Endothelial cell of umbilical vein (primary cell): ENCODE results near the gene ENG. TPM values are rescaled to one million over a fixed set of nuclear protein-coding genes. Genes with fewer than 3 reads are reported as not detected.
A peak's percentile ranks its signal among the peaks of the same experiment; 100 is the strongest.

Experiments
- BruUV-seq: library from RNA; stranded (reverse); fragments of 400-500 nt; replicated peaks from 2 replicates; lab custom pipeline; 2021; lab: Mats Ljungman, UMichigan
- CTCF ChIA-PET: fragments of 300-600, 350-600 bp; sonication (Branson Sonifier 250); formaldehyde crosslinking; loops from one replicate; lab custom pipeline; 2021; ENCODE audit warnings: antibody characterized with exemption, inconsistent platforms; lab: Charles Lee
- POLR2A ChIA-PET: fragments of 300-600, 350-600 bp; sonication (Branson Sonifier 250); formaldehyde crosslinking; loops from one replicate; lab custom pipeline; 2021; ENCODE audit warnings: antibody characterized with exemption, inconsistent platforms; lab: Charles Lee
- DNase-seq: peaks from one replicate; pipeline ENCODE4 v3.0.0-alpha.2; 2011; ENCODE audit warnings: low read depth, low spot score
- FAIRE-seq: peaks from 2 replicates; lab custom pipeline; 2011; peaks lifted over from hg19 to GRCh38; lab: Jason Lieb, UNC
- H2AFZ ChIP-seq: 2 replicates; pipeline ENCODE4 v1.6.0; 2012; ENCODE audit warnings: low read depth, low read length, control low read depth, inconsistent platforms
- H3K27ac ChIP-seq: 2 replicates; pipeline ENCODE4 v1.5.1; 2011; ENCODE audit warnings: low read depth, mild to moderate bottlenecking, control low read depth, low read length, moderate library complexity; ENCODE audit not compliant: insufficient read depth
- H3K27me3 ChIP-seq, 2 experiments: 2 replicates each; pipeline versions ENCODE4 v1.6.0 to v1.6.1; 2011; ENCODE audit warnings: low read length in 2 of 2, mixed read lengths in 1 of 2; ENCODE audit not compliant: control insufficient read depth in 2 of 2, insufficient read depth in 2 of 2
- H3K36me3 ChIP-seq, 2 experiments: 2 replicates in 1 of 2; 3 replicates in 1 of 2; pipeline ENCODE4 v1.5.1; 2011; ENCODE audit warnings: low read length in 2 of 2, mild to moderate bottlenecking in 1 of 2, moderate library complexity in 1 of 2; ENCODE audit not compliant: control insufficient read depth in 2 of 2, insufficient read depth in 2 of 2; ENCODE audit errors: extremely low read depth in 1 of 2
- H3K4me1 ChIP-seq: 3 replicates; pipeline ENCODE4 v1.5.1; 2011; ENCODE audit warnings: mild to moderate bottlenecking, low read length; ENCODE audit not compliant: control insufficient read depth, insufficient read depth; ENCODE audit errors: extremely low read depth
- H3K4me2 ChIP-seq: 2 replicates; pipeline ENCODE4 v1.6.1; 2011; ENCODE audit warnings: low read length, control low read depth, mixed read lengths; ENCODE audit not compliant: insufficient read depth
- H3K4me3 ChIP-seq, 3 experiments: fragments of 200-600 bp in 1 of 3; sonication (generic), shearing (Covaris generic) in 1 of 3; replicated peaks in 1 of 3; 2 replicates each; pipeline ENCODE4 v1.5.1; 2011 to 2016; ENCODE audit warnings: control low read depth in 3 of 3, low read length in 3 of 3, mild to moderate bottlenecking in 2 of 3, inconsistent platforms in 1 of 3, low read depth in 1 of 3, moderate library complexity in 1 of 3; ENCODE audit not compliant: insufficient read depth in 1 of 3
- H3K79me2 ChIP-seq: 2 replicates; pipeline ENCODE4 v1.6.0; 2012; ENCODE audit warnings: low read length, inconsistent platforms; ENCODE audit not compliant: control insufficient read depth, insufficient read depth
- H3K9ac ChIP-seq: replicated peaks from 2 replicates; pipeline ENCODE3; 2011; ENCODE audit warnings: low read length, control low read depth; ENCODE audit not compliant: insufficient read depth; ENCODE audit errors: extremely low read depth
- H3K9me1 ChIP-seq: replicated peaks from 3 replicates; pipeline ENCODE4 v1.6.0; 2011; ENCODE audit warnings: mild to moderate bottlenecking, low read length; ENCODE audit not compliant: control insufficient read depth, insufficient read depth; ENCODE audit errors: extremely low read depth
- H3K9me3 ChIP-seq: replicated peaks from 2 replicates; pipeline ENCODE4 v1.5.1; 2012; ENCODE audit warnings: low read length, inconsistent platforms; ENCODE audit not compliant: control insufficient read depth, insufficient read depth
- H4K20me1 ChIP-seq: replicated peaks from 2 replicates; pipeline ENCODE3; 2011; ENCODE audit warnings: mild to moderate bottlenecking, low read length; ENCODE audit not compliant: control insufficient read depth, insufficient read depth; ENCODE audit errors: extremely low read depth
- MAX ChIP-seq: IDR thresholded peaks from 2 replicates; pipeline ENCODE4 v1.6.1; 2011; ENCODE audit not compliant: insufficient read depth, insufficient read length
- POLR2A ChIP-seq: IDR thresholded peaks from 2 replicates; pipeline ENCODE4 v1.6.1; 2012; ENCODE audit warnings: low read depth, mild to moderate bottlenecking, control low read depth, low read length
- dilution Hi-C: fragments of 300-500 bp; cut with MboI; formaldehyde crosslinking; loops from one replicate; pipeline ENCODE4 v1.15.0; 2019; ENCODE audit warnings: low sequenced_read_pairs; ENCODE audit not compliant: extremely low pct_ligation_motif_present
- intact Hi-C: fragments of 100-400 bp; cut with micrococcal nuclease; formaldehyde crosslinking; loops from one replicate; pipeline ENCODE4 v1.10.0; 2022
- polyA plus RNA-seq, 4 experiments: library from polyadenylated mRNA; depleted of rRNA in 3 of 4; stranded (reverse) in 3 of 4; unstranded in 1 of 4; fragments of >200 nt; gene quantifications; 2 replicates each; pipeline versions ENCODE4 v1.2.1 to v1.2.3, GENCODE V29; 2011 to 2012; ENCODE audit warnings: missing spikeins in 1 of 4
- total RNA-seq: library from RNA; stranded (reverse); gene quantifications from 2 replicates; pipeline ENCODE4 v1.2.3, GENCODE V29; 2021
- TF ChIP-seq, protein P1 (sequence below), 2 donors: IDR thresholded peaks; 1 replicate in 1 of 2; 2 replicates in 1 of 2; pipeline ENCODE4 v1.5.1; 2011; ENCODE audit warnings: low read length in 2 of 2, mild to moderate bottlenecking in 2 of 2, moderate library complexity in 2 of 2, control low read depth in 1 of 2, inconsistent platforms in 1 of 2, low read depth in 1 of 2; ENCODE audit not compliant: insufficient read depth in 1 of 2; ENCODE audit errors: extremely low read depth in 1 of 2

ENG gene
- total and polyA plus RNA-seq, 2 donors (not counting 3 experiments of a cell fraction or from before 2014, with no cell fraction given): 338 to 728 TPM

- Histone ChIP-seq H3K27me3 (no peaks in the 10 kb centered on the region), H4K20me1 (no peaks in the 10 kb centered on the region), H3K9me3 (no peaks in the 10 kb centered on the region), H3K9ac (peak overlapping the region; percentile 59), H3K9me1 (no peaks in the 10 kb centered on the region), H3K79me2 (peaks cover 52% of the 10 kb centered on the region), H3K36me3 (peaks cover 38 to 39% of the 10 kb centered on the region in 2 experiments), H3K27ac (peak overlapping the region; percentile 42), H3K4me1 (peaks cover 38% of the 10 kb centered on the region), H2AFZ (no peak overlapping the region), H3K4me2 (peak overlapping the region; percentile 71), H3K4me3 (peak overlapping the region; percentile 42 to 89 (median 79))
- intact Hi-C loops (loop anchor here (1.0 to 5.0 kb wide), 2 partner anchors 17 to 269 kb away; no protein-coding TSS in a partner anchor), dilution Hi-C loops (no loop called here)
- POLR2A ChIA-PET: no interaction called here
- DNase-seq (peak; percentile 44), FAIRE-seq (no peak)
- TF ChIP-seq, protein P1, sequence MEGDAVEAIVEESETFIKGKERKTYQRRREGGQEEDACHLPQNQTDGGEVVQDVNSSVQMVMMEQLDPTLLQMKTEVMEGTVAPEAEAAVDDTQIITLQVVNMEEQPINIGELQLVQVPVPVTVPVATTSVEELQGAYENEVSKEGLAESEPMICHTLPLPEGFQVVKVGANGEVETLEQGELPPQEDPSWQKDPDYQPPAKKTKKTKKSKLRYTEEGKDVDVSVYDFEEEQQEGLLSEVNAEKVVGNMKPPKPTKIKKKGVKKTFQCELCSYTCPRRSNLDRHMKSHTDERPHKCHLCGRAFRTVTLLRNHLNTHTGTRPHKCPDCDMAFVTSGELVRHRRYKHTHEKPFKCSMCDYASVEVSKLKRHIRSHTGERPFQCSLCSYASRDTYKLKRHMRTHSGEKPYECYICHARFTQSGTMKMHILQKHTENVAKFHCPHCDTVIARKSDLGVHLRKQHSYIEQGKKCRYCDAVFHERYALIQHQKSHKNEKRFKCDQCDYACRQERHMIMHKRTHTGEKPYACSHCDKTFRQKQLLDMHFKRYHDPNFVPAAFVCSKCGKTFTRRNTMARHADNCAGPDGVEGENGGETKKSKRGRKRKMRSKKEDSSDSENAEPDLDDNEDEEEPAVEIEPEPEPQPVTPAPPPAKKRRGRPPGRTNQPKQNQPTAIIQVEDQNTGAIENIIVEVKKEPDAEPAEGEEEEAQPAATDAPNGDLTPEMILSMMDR (IDR thresholded peaks at IDR 0.05; ENCODE audit: extremely low read depth in 1 of 2, insufficient read depth in 1 of 2, low read depth in 1 of 2, low read length in 2 of 2): peak; percentile 10 to 30
- TF ChIP-seq MAX: no peak
- TF ChIP-seq POLR2A: no peak
- BruUV-seq: no TSS peak
- CTCF ChIA-PET: interaction anchor here (1.1 to 7.2 kb wide), 2 partner anchors 58 to 83 kb away, joined by 3 to 58 read pairs; no protein-coding TSS in a partner anchor
Measured at GRCh38 chr9:127786773-127787104, 67.7 kb downstream of the ENG start.
